HG03066 (cell line): Measurements from ENCODE around the gene FPGT.
"Not testable (repeated sequence)": the region's sequence is repeated elsewhere in the genome, so short reads cannot be mapped to it uniquely, and the experiment has no call there.

Experiments
- ATAC-seq: cut with Tn5 transposase; IDR thresholded peaks from one replicate; pipeline ENCODE4 v1.9.1; 2021; ENCODE audit warnings: low read depth; ENCODE audit not compliant: unreplicated experiment

Gene FPGT

GRCh38 chr1:74253243-74253824, 55.3 kb downstream of the FPGT start:
- ATAC-seq, result not testable (repeated sequence)
